22Rv1 (cell line): Measurements from ENCODE around the gene FGFR3.

Experiments used
- H3K27ac ChIP-seq: fragments of 450-650 bp; 2 replicates; pipeline ENCODE4 v1.5.1; 2017
- CTCF ChIP-seq: fragments of 450-650 bp; IDR thresholded peaks from 2 replicates; pipeline ENCODE4 v1.5.1; 2017; ENCODE audit warnings: mild to moderate bottlenecking
- ZFX ChIP-seq: fragments of 450-650 bp; IDR thresholded peaks from 2 replicates; pipeline ENCODE4 v1.6.1; 2017; ENCODE audit warnings: antibody characterized with exemption, borderline replicate concordance

FGFR3 gene

GRCh38 chr4:1751155-1751918 is 41.8 kb upstream of the FGFR3 start:
- H3K27ac ChIP-seq: no peak overlapping the region
- TF ChIP-seq ZFX (no peak), CTCF (no peak)

- TF ChIP-seq ZFX (no peak), CTCF (no peak)
- H3K27ac ChIP-seq: no peak overlapping the region
Measured at GRCh38 chr4:1751919-1752283, 41.2 kb upstream of the FGFR3 start.

DNA sequence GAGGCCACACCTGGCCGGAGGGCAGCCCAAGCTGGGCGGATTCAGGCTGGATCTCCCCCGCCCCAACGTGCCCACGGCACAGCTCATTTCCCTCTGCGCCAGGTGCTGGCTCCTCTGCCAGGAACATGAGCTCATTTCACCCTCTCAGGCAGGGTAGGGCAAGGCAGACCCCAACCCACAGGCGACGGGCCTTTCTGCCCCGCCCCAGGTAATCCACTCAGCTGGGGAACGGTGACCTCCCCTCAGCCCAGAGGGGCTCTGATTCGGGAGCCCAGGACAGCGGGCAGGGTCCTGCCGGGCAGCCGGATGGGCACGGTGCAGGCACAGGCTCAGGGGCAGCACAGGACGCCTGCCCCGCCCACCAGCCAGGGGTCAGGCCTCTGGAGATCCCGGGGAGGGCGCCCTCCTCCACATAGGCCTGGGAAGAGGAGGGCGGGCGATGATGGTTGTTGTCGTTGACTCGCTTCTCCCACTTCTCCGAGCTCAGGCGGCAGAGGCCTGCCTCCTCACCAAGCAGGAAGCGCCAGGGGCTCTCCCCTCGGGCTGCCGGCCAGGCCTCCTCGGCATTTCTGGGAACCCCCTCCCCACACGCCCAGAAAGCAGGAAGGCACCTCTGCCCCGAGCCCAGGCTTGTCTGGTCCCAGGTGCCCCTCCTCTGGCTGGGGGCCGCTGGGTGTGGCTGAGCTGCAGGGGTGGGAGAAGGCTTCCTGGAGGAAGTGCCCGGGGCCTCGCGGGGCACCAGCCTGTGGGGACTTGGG is 40.6 kb upstream of the FGFR3 start:
- no peak overlapping the region for H3K27ac ChIP-seq
- TF ChIP-seq ZFX (no peak), CTCF (no peak)

GRCh38 chr4:1753294-1753696 is 39.8 kb upstream of the FGFR3 start:
- no peak overlapping the region for H3K27ac ChIP-seq
- TF ChIP-seq CTCF (no peak), ZFX (no peak)

DNA sequence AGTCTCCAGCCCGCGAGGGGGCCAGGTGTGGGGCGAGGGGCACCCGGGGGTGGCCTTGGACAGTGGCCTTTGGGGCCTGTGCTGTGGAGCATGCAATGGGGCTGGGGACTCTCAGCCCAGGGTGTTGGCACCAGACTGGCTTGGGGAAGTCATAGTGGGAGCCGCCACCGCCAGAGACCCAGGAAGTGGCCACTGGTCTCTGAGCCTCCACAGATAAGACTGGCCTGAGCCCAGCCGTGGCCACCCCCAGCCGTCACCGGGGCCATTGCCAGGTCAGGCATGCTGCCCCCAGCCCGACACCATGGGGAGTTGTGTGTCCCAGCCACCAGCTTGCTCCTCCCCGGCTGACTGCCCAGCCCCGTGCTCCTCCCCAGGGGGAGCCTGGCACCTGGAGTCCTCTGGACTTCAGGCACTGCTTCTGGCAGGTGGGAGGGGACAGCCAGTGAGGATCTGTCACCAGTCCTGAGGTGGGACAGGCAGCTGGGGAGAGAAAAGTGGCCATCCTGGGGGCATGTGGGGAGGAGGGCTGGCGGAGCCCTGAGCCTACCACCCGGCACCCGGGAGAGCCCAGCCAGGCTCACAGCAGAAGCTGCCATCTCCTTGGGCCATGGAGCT is 39.3 kb upstream of the FGFR3 start:
- no peak overlapping the region for H3K27ac ChIP-seq
- no peak for TF ChIP-seq ZFX
- TF ChIP-seq CTCF: no peak

- no peak for TF ChIP-seq CTCF
- no peak for TF ChIP-seq ZFX
- no peak overlapping the region for H3K27ac ChIP-seq
Measured at GRCh38 chr4:1754336-1754735, 38.8 kb upstream of the FGFR3 start.

DNA sequence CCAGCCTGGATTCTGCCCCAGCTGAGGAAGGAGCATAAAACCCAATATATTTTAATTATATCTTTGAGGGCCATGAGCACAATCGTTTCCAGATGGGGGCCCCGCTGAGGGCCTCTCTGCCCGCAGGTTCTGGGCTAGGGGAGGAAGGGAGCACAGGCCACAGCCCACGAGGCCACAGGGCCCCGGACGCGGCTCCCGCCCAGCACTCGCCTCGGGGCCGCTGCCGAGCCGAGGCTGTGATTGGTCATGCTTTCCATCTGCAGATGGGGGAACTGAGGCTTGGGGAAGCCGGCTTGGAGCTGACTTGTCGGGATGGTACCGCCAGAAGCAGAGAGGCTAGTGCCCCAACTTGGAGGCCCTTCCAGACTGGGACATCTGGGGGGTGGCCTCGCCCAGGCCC is 37.8 kb upstream of the FGFR3 start:
- TF ChIP-seq ZFX (no peak), CTCF (no peak)

More for the DNA sequence above, 37.8 kb upstream of the FGFR3 start:
- no peak overlapping the region for H3K27ac ChIP-seq
